MCF 10A (cell line): ENCODE data around the gene HTR3B. TPM values are rescaled to one million over a fixed set of nuclear protein-coding genes. Genes with fewer than 3 reads are reported as not detected.
A peak's percentile ranks its signal among the peaks of the same experiment; 100 is the strongest.
"Not testable (repeated sequence)": the region's sequence is repeated elsewhere in the genome, so short reads cannot be mapped to it uniquely, and the experiment has no call there.

Source experiments
- BruUV-seq: library from RNA; stranded (reverse); fragments of 400-500 nt; replicated peaks from 2 replicates; lab custom pipeline; 2021; lab: Mats Ljungman, UMichigan
- CTCF ChIA-PET: fragments of 300-600 bp; sonication (Branson Sonifier 250); formaldehyde crosslinking; extraction: SDS; loops from one replicate; lab custom pipeline; 2021; ENCODE audit warnings: antibody characterized with exemption, inconsistent platforms; lab: Yijun Ruan, JAX
- POLR2A ChIA-PET: fragments of 300-600, 350-650 bp; sonication (Branson Sonifier 250); formaldehyde crosslinking; extraction: SDS; loops from one replicate; lab custom pipeline; 2020; ENCODE audit warnings: antibody characterized with exemption, inconsistent platforms; lab: Yijun Ruan, JAX
- DNase-seq: peaks from one replicate; pipeline ENCODE4 v3.0.0-alpha.2; 2018; ENCODE audit not compliant: unreplicated experiment
- H3K27ac Mint-ChIP-seq: one replicate; pipeline ENCODE4 v1.8.0; 2022; ENCODE audit warnings: mild to moderate bottlenecking, low read depth, mixed read lengths; ENCODE audit not compliant: unreplicated experiment
- H3K27me3 Mint-ChIP-seq: one replicate; pipeline ENCODE4 v1.8.0; 2022; ENCODE audit warnings: mixed read lengths; ENCODE audit not compliant: insufficient read depth, unreplicated experiment
- H3K36me3 Mint-ChIP-seq: one replicate; pipeline ENCODE4 v1.8.0; 2022; ENCODE audit warnings: mild to moderate bottlenecking, moderate library complexity, mixed read lengths; ENCODE audit not compliant: insufficient read depth, unreplicated experiment
- H3K4me1 Mint-ChIP-seq: one replicate; pipeline ENCODE4 v1.8.0; 2022; ENCODE audit warnings: mixed read lengths; ENCODE audit not compliant: insufficient read depth, unreplicated experiment
- H3K4me3 Mint-ChIP-seq: one replicate; pipeline ENCODE4 v1.8.0; 2022; ENCODE audit warnings: mild to moderate bottlenecking, moderate library complexity, mixed read lengths; ENCODE audit not compliant: unreplicated experiment
- H3K9me3 Mint-ChIP-seq: one replicate; pipeline ENCODE4 v1.8.0; 2022; ENCODE audit warnings: mixed read lengths; ENCODE audit not compliant: unreplicated experiment
- intact Hi-C: fragments of 100-400 bp; cut with micrococcal nuclease; formaldehyde crosslinking; loops from 2 replicates; pipeline ENCODE4 v1.14.1; 2022
- total RNA-seq: library from RNA; stranded (reverse); gene quantifications from 2 replicates; pipeline ENCODE4 v1.2.3, GENCODE V29; 2022
- TF ChIP-seq, protein P1 (sequence below): fragments of 200-600 bp; IDR thresholded peaks from one replicate; pipeline ENCODE4 v1.8.0; 2022; ENCODE audit warnings: antibody characterized with exemption, mild to moderate bottlenecking; ENCODE audit not compliant: unreplicated experiment

HTR3B gene
- total RNA-seq, 1 experiment from 2014 or later = not detected

DNA sequence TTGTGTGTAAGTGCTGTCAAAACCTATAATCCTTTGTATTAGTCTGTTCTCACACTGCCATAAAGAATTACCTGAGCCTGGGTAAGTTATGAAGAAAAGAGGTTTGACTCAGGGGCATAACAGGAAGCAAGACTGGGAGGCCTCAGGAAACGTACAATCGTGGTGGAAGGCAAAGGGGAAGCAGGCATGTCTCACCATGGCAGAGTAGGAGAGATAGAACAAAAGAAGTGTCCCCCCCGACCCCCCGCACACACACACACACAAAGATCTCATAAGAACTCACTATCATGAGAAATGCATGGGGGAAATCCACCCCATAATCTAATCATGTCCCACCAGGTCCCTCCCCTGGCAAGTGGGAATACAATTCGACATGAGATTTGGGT lies 26.9 kb upstream of the HTR3B start:
- no peaks in the 10 kb centered on the region for H3K27me3 Mint-ChIP-seq
- peaks cover 16% of the 10 kb centered on the region for H3K4me1 Mint-ChIP-seq
- TF ChIP-seq, protein P1, sequence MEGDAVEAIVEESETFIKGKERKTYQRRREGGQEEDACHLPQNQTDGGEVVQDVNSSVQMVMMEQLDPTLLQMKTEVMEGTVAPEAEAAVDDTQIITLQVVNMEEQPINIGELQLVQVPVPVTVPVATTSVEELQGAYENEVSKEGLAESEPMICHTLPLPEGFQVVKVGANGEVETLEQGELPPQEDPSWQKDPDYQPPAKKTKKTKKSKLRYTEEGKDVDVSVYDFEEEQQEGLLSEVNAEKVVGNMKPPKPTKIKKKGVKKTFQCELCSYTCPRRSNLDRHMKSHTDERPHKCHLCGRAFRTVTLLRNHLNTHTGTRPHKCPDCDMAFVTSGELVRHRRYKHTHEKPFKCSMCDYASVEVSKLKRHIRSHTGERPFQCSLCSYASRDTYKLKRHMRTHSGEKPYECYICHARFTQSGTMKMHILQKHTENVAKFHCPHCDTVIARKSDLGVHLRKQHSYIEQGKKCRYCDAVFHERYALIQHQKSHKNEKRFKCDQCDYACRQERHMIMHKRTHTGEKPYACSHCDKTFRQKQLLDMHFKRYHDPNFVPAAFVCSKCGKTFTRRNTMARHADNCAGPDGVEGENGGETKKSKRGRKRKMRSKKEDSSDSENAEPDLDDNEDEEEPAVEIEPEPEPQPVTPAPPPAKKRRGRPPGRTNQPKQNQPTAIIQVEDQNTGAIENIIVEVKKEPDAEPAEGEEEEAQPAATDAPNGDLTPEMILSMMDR = no peak
- intact Hi-C loops = no loop called here
- peaks cover 11% of the 10 kb centered on the region for H3K36me3 Mint-ChIP-seq
- no TSS peak for BruUV-seq
- no peak overlapping the region for H3K27ac Mint-ChIP-seq
- ChIA-PET CTCF (interaction anchor here (1.2 kb wide), 1 partner anchor 18 kb away, joined by 5 read pairs; no protein-coding TSS in a partner anchor), POLR2A (no interaction called here)
- H3K9me3 Mint-ChIP-seq = no peaks in the 10 kb centered on the region
- no peak overlapping the region for H3K4me3 Mint-ChIP-seq
- DNase-seq = no peak

DNA sequence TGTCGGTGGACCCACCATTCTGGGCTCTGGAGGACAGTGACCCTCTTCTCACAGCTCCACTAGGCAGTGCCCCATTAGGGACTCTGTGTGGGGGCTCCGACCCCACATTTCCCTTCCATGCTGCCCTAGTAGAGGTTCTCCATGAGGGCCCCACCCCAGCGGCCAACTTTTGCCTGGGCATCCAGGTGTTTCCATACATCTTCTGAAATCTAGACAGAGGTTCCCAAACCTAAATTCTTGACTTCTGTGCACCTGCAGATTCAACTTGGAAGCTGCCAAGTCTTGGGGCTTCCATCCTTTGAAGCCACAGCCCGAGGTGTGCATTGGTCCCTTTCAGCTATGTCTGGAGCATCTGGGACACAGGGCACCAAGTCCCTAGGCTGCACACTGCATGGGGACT lies 25.1 kb upstream of the HTR3B start:
- H3K4me1 Mint-ChIP-seq, DNase-seq, H3K27me3 Mint-ChIP-seq, BruUV-seq, intact Hi-C loops, POLR2A ChIA-PET, H3K9me3 Mint-ChIP-seq, H3K27ac Mint-ChIP-seq, H3K4me3 Mint-ChIP-seq: not testable (repeated sequence)
- H3K36me3 Mint-ChIP-seq = peaks cover 11% of the 10 kb centered on the region
- CTCF ChIA-PET = interaction anchor here (0.8 kb wide), 1 partner anchor 317 kb away, joined by 3 read pairs; no protein-coding TSS in a partner anchor

DNA sequence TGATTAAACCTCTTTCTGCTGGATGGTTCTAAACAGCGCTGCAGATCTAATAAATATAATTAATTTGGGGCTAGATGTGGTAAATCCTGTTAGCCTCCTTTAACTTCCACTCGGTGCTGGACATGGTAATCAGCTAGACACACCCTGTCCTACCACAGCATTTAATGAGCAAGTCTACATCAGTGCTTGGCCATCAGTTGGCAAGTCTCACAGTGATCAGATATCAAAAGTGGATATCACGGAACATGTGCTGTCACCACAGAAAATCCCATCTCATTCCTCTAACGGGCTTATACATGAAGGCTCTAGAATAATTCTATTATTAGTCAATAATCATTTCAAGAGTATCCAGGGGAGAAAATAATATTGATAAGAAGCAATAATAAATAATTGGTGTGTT lies 23.6 kb upstream of the HTR3B start:
- DNase-seq = no peak
- no peaks in the 10 kb centered on the region for H3K27me3 Mint-ChIP-seq
- intact Hi-C loops = no loop called here
- TF ChIP-seq, protein P1 = no peak
- no peak overlapping the region for H3K4me3 Mint-ChIP-seq
- no peaks in the 10 kb centered on the region for H3K9me3 Mint-ChIP-seq
- ChIA-PET CTCF (interaction anchor here (1.1 to 4.0 kb wide), 2 partner anchors 15 to 23 kb away, joined by 4 to 28 read pairs; no protein-coding TSS in a partner anchor), POLR2A (no interaction called here)
- no peak overlapping the region for H3K27ac Mint-ChIP-seq
- peaks cover 6% of the 10 kb centered on the region for H3K4me1 Mint-ChIP-seq
- peaks cover 6% of the 10 kb centered on the region for H3K36me3 Mint-ChIP-seq
- no TSS peak for BruUV-seq

DNA sequence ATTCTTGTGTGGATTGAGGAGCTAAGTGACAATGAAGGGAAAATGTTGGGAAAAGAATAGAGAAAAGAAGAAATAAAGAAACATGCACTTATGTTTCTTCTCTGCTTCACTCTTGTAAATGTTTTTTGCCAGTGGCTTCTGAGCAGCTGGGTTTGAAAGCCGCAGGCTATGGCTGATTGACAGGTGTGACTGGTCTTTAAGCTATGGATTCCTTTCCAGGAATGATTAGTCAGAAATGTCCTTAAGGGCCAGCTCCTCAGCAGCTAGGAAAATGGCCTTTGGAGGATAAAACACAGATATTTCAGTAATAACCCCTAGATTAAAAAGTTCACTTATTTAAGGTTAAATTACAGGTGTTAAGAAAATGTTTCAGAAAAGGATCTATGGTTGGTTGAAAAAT lies 22.7 kb upstream of the HTR3B start:
- peak; percentile 11 for DNase-seq
- Mint-ChIP-seq H3K36me3 (no peaks in the 10 kb centered on the region), H3K9me3 (no peaks in the 10 kb centered on the region), H3K4me3 (no peak overlapping the region), H3K4me1 (peaks cover 6% of the 10 kb centered on the region), H3K27me3 (no peaks in the 10 kb centered on the region), H3K27ac (no peak overlapping the region)
- no TSS peak for BruUV-seq
- intact Hi-C loops = no loop called here
- TF ChIP-seq, protein P1 = no peak
- CTCF ChIA-PET = interaction anchor here (0.7 to 4.0 kb wide), 4 partner anchors 9 to 24 kb away, joined by 3 to 28 read pairs (median 4); no protein-coding TSS in a partner anchor
- POLR2A ChIA-PET = interaction anchor here (1.7 kb wide), 1 partner anchor 14 kb away, joined by 5 read pairs; no protein-coding TSS in a partner anchor
